ENCODE data around the gene NTM. TPM values are rescaled to one million over a fixed set of nuclear protein-coding genes. Genes with fewer than 3 reads are reported as not detected.

Gene NTM
- total and polyA plus RNA-seq, 2 experiments from 2014 or later, result 25.9 to 49.0 TPM

DNA sequence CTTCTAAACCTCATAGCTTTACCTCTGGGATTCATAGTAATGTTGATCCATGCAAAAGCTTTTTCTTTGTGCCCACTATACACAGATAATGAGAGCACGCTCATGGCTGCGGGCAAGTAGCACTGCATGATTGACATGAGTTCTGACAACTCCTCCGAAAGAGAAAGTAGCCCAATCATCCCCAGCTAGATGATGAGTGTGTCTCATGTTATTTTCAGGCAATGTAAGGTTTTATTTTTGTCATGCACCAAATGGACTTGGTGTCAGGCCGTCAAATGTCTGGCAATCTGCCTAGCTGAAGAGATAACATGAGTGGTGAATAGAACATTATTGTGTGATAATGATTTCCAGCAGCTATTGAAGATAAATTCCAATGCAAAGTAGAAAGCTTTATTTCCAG, 662.6 kb downstream of the NTM start:
- Histone ChIP-seq H3K79me2 (ENCODE audit: insufficient read depth) (peaks cover 15% of the 10 kb centered on the region; the same call in 1 of the 2 replicates), H3K27me3 (replicated peaks; ENCODE audit: insufficient read depth) (no peaks in the 10 kb centered on the region), H4K20me1 (ENCODE audit: insufficient read depth) (no peaks in the 10 kb centered on the region), H3K27ac (no peak overlapping the region), H2AFZ (no peak overlapping the region), H3K36me3 (ENCODE audit: low read depth) (no peaks in the 10 kb centered on the region), H3F3A (ENCODE audit: insufficient read depth) (0 out of 2 replicates have a peak, but pooled peaks cover 7% of the 10 kb centered on the region), H3K9me2 (ENCODE audit: insufficient read depth) (no peaks in the 10 kb centered on the region), H3K4me1 (ENCODE audit: insufficient read depth) (peaks cover 6% of the 10 kb centered on the region), H3K4me3 (no peak overlapping the region), H3K9ac (peak overlapping the region; percentile 9; the same call in 1 of the 2 replicates), H3K4me2 (ENCODE audit: unreplicated experiment) (no peak overlapping the region), H3K9me3 (ENCODE audit: low read depth) (no peaks in the 10 kb centered on the region)
- in situ Hi-C loops (cut with MboI), result no loop called here
- no peak for DNase-seq
- TF ChIP-seq EZH2 (IDR thresholded peaks at IDR 0.05; ENCODE audit: insufficient read depth, poor library complexity, severe bottlenecking) (no peak), EZH2phosphoT487 (IDR thresholded peaks at IDR 0.05; ENCODE audit: insufficient read depth, low read depth) (no peak)
- WGBS, 2 experiments (ENCODE audit: low coverage in 1 of 2, low lambda C conversion rate in 2 of 2, missing lambda C conversion rate in 2 of 2), result 77 to 86% methylated on average over 4 of the region's 4 CpGs

DNA sequence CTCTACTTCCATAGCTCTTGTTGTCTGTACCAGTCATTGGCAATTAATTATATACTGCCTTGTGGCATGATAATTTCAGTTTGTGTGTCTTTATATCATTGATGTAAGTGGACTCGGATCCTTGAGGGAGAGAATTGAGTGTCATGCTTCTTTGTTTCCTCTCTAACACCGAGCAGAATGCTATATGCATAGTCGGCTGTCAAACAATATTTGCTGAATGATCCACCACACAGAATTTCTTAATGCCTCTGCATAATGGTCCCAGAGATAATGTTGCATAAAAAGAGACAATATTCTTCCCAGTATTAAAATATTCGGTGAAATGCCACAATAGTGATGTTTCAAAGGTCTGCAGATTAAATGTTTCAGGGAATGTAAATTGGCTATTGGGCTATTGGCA, 664.8 kb downstream of the NTM start:
- Histone ChIP-seq H3K9ac (no peak overlapping the region), H3K9me2 (ENCODE audit: insufficient read depth) (no peaks in the 10 kb centered on the region), H2AFZ (no peak overlapping the region), H3K4me2 (ENCODE audit: unreplicated experiment) (no peak overlapping the region), H3K79me2 (ENCODE audit: insufficient read depth) (0 out of 2 replicates have a peak, but pooled peaks cover 11% of the 10 kb centered on the region), H3K36me3 (ENCODE audit: low read depth) (no peaks in the 10 kb centered on the region), H4K20me1 (ENCODE audit: insufficient read depth) (no peaks in the 10 kb centered on the region), H3K9me3 (ENCODE audit: low read depth) (no peaks in the 10 kb centered on the region), H3K4me1 (ENCODE audit: insufficient read depth) (peaks cover 6% of the 10 kb centered on the region), H3K27ac (no peak overlapping the region), H3F3A (ENCODE audit: insufficient read depth) (0 out of 2 replicates have a peak, but pooled peaks cover 7% of the 10 kb centered on the region), H3K4me3 (no peak overlapping the region), H3K27me3 (replicated peaks; ENCODE audit: insufficient read depth) (no peaks in the 10 kb centered on the region)
- no peak for DNase-seq
- in situ Hi-C loops (cut with MboI), result no loop called here
- TF ChIP-seq EZH2 (IDR thresholded peaks at IDR 0.05; ENCODE audit: insufficient read depth, poor library complexity, severe bottlenecking) (no peak), EZH2phosphoT487 (IDR thresholded peaks at IDR 0.05; ENCODE audit: insufficient read depth, low read depth) (no peak)
- WGBS, 2 experiments (ENCODE audit: low coverage in 1 of 2, low lambda C conversion rate in 2 of 2, missing lambda C conversion rate in 2 of 2), result 76 to 79% methylated on average over 4 of the region's 4 CpGs

DNA sequence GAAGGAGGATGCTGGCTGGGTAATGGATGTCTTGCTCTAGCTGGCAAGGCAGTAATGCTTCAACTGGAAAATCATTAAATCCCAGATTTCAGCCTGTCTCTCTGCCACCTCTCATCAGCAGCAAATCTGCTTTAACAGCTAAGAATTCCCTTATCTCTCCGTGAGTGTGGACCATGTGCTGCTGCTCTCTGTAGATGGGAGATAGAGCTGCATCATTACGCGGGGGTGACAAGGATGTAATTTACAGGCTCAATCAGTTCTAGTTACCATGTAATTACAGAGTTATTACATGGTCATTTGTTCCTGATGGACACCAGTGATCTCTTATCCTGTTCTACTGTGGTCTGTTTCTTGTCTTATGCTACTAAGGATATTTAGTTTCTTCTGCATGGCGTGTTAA, 665.4 kb downstream of the NTM start:
- H3K27ac ChIP-seq, result no peak overlapping the region
- DNase-seq, result no peak

DNA sequence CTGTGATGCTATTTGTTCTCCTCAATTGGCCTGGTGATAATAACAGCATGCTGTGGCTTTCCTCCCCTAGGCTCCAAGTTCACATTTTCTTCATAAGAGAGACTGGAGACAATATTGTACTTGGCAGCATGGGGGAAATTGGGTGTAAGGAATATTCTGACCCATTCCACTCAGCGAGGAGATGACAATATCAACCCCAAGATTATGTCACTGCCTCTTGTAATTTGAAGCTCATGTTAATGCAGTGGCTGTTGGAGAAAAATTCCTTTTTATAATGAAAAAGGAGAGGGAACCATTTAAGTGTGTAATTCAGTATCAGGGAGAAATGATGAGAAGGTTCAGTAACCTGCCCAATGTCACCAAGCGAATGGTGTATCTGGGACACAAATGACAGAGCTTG, 665.8 kb downstream of the NTM start:
- H4K20me1 ChIP-seq (ENCODE audit: insufficient read depth), result no peaks in the 10 kb centered on the region
- H3K9me3 ChIP-seq (ENCODE audit: low read depth), result no peaks in the 10 kb centered on the region
- TF ChIP-seq EZH2 (IDR thresholded peaks at IDR 0.05; ENCODE audit: insufficient read depth, poor library complexity, severe bottlenecking) (no peak), EZH2phosphoT487 (IDR thresholded peaks at IDR 0.05; ENCODE audit: insufficient read depth, low read depth) (no peak)
- WGBS, 2 experiments (ENCODE audit: low coverage in 1 of 2, low lambda C conversion rate in 2 of 2, missing lambda C conversion rate in 2 of 2), result 77 to 81% methylated on average over 2 of the region's 2 CpGs
- H3K9me2 ChIP-seq (ENCODE audit: insufficient read depth), result no peaks in the 10 kb centered on the region
- 0 out of 2 replicates have a peak, but pooled peaks cover 11% of the 10 kb centered on the region for H3K79me2 ChIP-seq (ENCODE audit: insufficient read depth)
- no peaks in the 10 kb centered on the region for H3K27me3 ChIP-seq (replicated peaks; ENCODE audit: insufficient read depth)
- no peak for DNase-seq
- H2AFZ ChIP-seq, result no peak overlapping the region
- no peak overlapping the region for H3K9ac ChIP-seq
- no peaks in the 10 kb centered on the region for H3K36me3 ChIP-seq (ENCODE audit: low read depth)
- in situ Hi-C loops (cut with MboI), result no loop called here
- no peak overlapping the region for H3K27ac ChIP-seq
- H3K4me1 ChIP-seq (ENCODE audit: insufficient read depth), result peaks cover 6% of the 10 kb centered on the region
- 0 out of 2 replicates have a peak, but pooled peaks cover 7% of the 10 kb centered on the region for H3F3A ChIP-seq (ENCODE audit: insufficient read depth)
- no peak overlapping the region for H3K4me3 ChIP-seq
- no peak overlapping the region for H3K4me2 ChIP-seq (ENCODE audit: unreplicated experiment)

More for the DNA sequence above, 665.4 kb downstream of the NTM start:
- Histone ChIP-seq H4K20me1 (ENCODE audit: insufficient read depth) (no peaks in the 10 kb centered on the region), H3F3A (ENCODE audit: insufficient read depth) (0 out of 2 replicates have a peak, but pooled peaks cover 7% of the 10 kb centered on the region), H3K9me3 (ENCODE audit: low read depth) (no peaks in the 10 kb centered on the region), H3K27me3 (replicated peaks; ENCODE audit: insufficient read depth) (no peaks in the 10 kb centered on the region), H3K4me3 (no peak overlapping the region), H3K9me2 (ENCODE audit: insufficient read depth) (no peaks in the 10 kb centered on the region), H3K36me3 (ENCODE audit: low read depth) (no peaks in the 10 kb centered on the region), H3K79me2 (ENCODE audit: insufficient read depth) (0 out of 2 replicates have a peak, but pooled peaks cover 11% of the 10 kb centered on the region), H3K4me2 (ENCODE audit: unreplicated experiment) (no peak overlapping the region), H3K9ac (no peak overlapping the region), H2AFZ (no peak overlapping the region), H3K4me1 (ENCODE audit: insufficient read depth) (peaks cover 6% of the 10 kb centered on the region)
- TF ChIP-seq EZH2phosphoT487 (IDR thresholded peaks at IDR 0.05; ENCODE audit: insufficient read depth, low read depth) (no peak), EZH2 (IDR thresholded peaks at IDR 0.05; ENCODE audit: insufficient read depth, poor library complexity, severe bottlenecking) (no peak)
- WGBS, 2 experiments (ENCODE audit: low coverage in 1 of 2, low lambda C conversion rate in 2 of 2, missing lambda C conversion rate in 2 of 2), result 94 to 98% methylated on average over 4 of the region's 4 CpGs
- in situ Hi-C loops (cut with MboI), result no loop called here

All from GM23248 (cell line).